Testis (tissue), 3 donors: ENCODE measurements around the gene CTDSPL. TPM values are rescaled to one million over a fixed set of nuclear protein-coding genes. Genes with fewer than 3 reads are reported as not detected.

ENCODE experiments used
- DNase-seq: peaks from one replicate; pipeline ENCODE4 v3.0.0-alpha.2; 2019
- H3K27ac ChIP-seq, 2 donors: fragments of 200-600 bp; sonication (generic); one replicate each; pipeline ENCODE4 v1.5.1; 2019
- H3K27me3 ChIP-seq: fragments of 200-600 bp; sonication (generic); one replicate; pipeline ENCODE4 v1.5.1; 2019
- H3K36me3 ChIP-seq: fragments of 200-600 bp; sonication (generic); one replicate; pipeline ENCODE4 v1.5.1; 2017; ENCODE audit warnings: low read depth; ENCODE audit errors: missing control alignments
- H3K4me1 ChIP-seq: fragments of 200-600 bp; sonication (generic); one replicate; pipeline ENCODE4 v1.5.1; 2019
- H3K4me3 ChIP-seq, 2 donors: fragments of 200-600 bp; sonication (generic); one replicate each; pipeline ENCODE4 v1.5.1; 2017 to 2019
- H3K9me3 ChIP-seq: fragments of 200-600 bp; sonication (generic); one replicate; pipeline ENCODE4 v1.5.1; 2017
- POLR2A ChIP-seq: fragments of 450-650 bp; IDR thresholded peaks from one replicate; pipeline ENCODE4 v1.6.1; 2017; ENCODE audit warnings: antibody characterized with exemption, mild to moderate bottlenecking, moderate library complexity
- WGBS, 2 donors: methylation state at CpG; one replicate each; pipeline ENCODE4 v1.1.5; 2018; 5-methylcytosine and 5-hydroxymethylcytosine counted together
- intact Hi-C: fragments of 100-400 bp; cut with DNase I; formaldehyde crosslinking; loops from one replicate; pipeline ENCODE4 v1.15.1; 2023; ENCODE audit warnings: low total_unique reads
- polyA plus RNA-seq: library from polyadenylated mRNA; stranded (reverse); fragments of 350-450 nt; fragmentation: Illumina TruSeq; extraction: RNeasy Lipid Tissue Mini Kit (QIAGEN cat#74804); gene quantifications from one replicate; pipeline ENCODE4 v1.2.3, GENCODE V29; 2014; ENCODE audit warnings: low read depth, low replicate concordance; ENCODE audit not compliant: insufficient read depth
- total RNA-seq, 2 donors: library from RNA; depleted of rRNA; stranded (reverse); fragments of >200 nt; gene quantifications; one replicate each; pipeline ENCODE4 v1.2.3, GENCODE V29; 2016
- TF ChIP-seq, protein P1 (sequence below), 3 experiments: fragments of 450-650 bp in 2 of 3; fragments of 200-600 bp in 1 of 3; sonication (generic) in 1 of 3; IDR thresholded peaks; one replicate each; pipeline ENCODE4 v1.5.1; 2016 to 2019; ENCODE audit warnings: antibody characterized with exemption in 3 of 3, mild to moderate bottlenecking in 2 of 3, moderate library complexity in 1 of 3

CTDSPL gene
- total and polyA plus RNA-seq, 3 donors from 2014 or later: 24.4 to 43.0 (median 32.4) TPM

DNA sequence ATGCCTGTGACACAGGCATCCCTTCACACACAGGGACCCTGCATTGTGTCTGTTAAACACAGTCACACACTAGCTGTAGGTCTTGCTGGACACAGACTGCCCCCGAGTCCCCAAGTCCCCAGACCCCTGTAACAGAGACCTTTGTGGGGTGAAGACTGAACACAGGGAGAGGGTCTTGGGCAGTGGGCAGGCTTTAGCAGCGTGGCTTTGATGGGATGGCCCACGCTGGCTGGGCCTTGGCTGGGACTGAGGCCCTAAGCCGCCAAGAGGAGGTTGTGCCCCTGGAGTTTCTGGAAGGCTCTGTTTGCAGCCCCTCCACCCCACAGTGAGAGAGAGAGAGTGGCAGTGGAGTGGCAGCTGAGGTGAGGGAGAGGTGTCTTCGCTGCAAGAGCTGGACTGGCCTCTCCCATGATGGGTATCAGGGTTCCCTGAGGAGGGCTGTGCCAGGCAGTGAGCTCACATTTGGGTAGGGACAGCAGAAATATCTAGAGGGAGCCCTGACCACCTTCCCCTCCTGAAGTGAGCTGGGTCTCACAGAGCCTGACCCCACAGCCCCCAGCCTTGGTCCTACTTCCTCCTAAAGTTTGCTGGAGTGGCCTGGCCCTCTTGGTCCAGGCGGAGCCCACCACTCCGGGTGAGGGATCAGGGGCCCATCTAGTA, 128.3 kb downstream of the CTDSPL start:
- no peak overlapping the region for H3K27ac ChIP-seq
- DNase-seq: peak; percentile 4
- 83 to 97% methylated on average over 4 to 7 of the region's 7 CpGs for WGBS, 2 donors
- H3K9me3 ChIP-seq: no peaks in the 10 kb centered on the region
- intact Hi-C loops: no loop called here
- H3K36me3 ChIP-seq: no peaks in the 10 kb centered on the region
- no peaks in the 10 kb centered on the region for H3K27me3 ChIP-seq
- H3K4me3 ChIP-seq: no peak overlapping the region
- peaks cover 14% of the 10 kb centered on the region for H3K4me1 ChIP-seq
- TF ChIP-seq, protein P1, sequence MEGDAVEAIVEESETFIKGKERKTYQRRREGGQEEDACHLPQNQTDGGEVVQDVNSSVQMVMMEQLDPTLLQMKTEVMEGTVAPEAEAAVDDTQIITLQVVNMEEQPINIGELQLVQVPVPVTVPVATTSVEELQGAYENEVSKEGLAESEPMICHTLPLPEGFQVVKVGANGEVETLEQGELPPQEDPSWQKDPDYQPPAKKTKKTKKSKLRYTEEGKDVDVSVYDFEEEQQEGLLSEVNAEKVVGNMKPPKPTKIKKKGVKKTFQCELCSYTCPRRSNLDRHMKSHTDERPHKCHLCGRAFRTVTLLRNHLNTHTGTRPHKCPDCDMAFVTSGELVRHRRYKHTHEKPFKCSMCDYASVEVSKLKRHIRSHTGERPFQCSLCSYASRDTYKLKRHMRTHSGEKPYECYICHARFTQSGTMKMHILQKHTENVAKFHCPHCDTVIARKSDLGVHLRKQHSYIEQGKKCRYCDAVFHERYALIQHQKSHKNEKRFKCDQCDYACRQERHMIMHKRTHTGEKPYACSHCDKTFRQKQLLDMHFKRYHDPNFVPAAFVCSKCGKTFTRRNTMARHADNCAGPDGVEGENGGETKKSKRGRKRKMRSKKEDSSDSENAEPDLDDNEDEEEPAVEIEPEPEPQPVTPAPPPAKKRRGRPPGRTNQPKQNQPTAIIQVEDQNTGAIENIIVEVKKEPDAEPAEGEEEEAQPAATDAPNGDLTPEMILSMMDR (IDR thresholded peaks at IDR 0.05): no peak
- TF ChIP-seq POLR2A: no peak

DNA sequence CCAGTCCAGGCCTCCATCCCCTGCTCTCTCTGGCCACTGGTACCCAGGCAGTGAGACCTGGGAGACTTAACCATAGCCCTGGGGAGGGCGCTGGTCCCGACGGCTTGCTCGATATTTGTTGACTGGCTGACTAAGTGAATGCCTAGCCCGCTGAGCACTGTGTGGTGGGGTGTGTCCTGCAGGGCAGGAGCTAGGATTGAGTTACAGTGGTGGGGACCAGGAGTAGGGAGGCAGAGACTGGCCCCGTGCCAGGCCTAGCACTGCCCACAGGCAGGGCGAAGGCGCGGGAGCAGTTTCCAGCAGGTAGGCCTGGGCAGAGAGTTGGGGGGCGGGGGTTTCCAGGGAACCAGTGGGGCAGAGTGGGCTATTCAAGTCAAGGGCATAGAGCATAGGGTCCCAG, 128.8 kb downstream of the CTDSPL start, which contains the start of gene VILL:
Gene VILL (plus strand): TSS at position 260 of the 400 bp plus-strand sequence. CDS start 2,887 bp downstream, outside the sequence.
- 87 to 100% methylated on average over 1 to 10 of the region's 10 CpGs for WGBS, 2 donors
- intact Hi-C loops: no loop called here
- no peak for DNase-seq
- Histone ChIP-seq H3K27ac (no peak within 1 kb of the TSS), H3K4me3 (no peak within 1 kb of the TSS), H3K4me1 (peaks cover 14% of the 10 kb centered on the region), H3K9me3 (no peaks in the 10 kb centered on the region), H3K36me3 (no peaks in the 10 kb centered on the region), H3K27me3 (no peaks in the 10 kb centered on the region)
- no peak for TF ChIP-seq POLR2A
- TF ChIP-seq, protein P1 (IDR thresholded peaks at IDR 0.05): no peak

DNA sequence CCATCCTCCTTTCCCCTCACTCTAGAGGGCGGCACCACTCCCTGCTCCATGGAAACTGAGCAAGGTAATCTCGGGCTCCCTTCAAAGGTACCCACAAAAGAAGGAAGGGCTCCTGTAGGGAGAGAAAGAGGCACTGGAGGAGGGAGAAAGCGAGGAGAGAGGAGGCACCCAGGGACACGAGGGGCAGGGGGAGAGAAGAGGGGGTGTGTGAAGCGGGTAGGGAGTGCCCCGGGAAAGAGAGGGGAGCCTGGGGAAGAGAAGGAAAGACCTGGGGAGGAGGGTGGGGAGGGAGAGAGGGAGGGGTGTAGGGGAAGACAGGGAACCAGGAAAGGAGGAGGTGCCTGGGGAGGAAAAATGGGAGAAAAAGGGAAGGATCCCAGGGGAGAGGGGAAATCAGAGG, 129.4 kb downstream of the CTDSPL start:
- TF ChIP-seq, protein P1 (IDR thresholded peaks at IDR 0.05): no peak
- no peak for TF ChIP-seq POLR2A

DNA sequence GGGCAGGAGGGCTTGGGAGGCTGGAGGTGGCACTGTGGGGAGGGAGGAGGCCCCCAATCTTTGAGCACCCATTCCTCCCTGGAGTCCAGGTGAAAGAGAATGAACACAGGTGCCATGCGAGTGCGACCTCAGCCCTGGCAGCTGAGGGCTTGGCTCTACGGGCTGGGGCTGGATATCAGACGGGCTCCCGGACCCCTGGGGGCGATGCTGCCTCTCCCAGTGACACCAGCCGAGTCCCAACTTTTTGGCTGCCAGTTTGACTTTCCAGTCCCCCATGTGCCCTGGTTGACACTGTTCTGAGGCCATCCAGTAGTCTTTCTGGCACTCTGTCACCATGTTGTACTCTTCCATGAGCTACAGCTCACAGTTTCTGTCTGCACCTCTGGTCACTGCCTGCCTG, 130.1 kb downstream of the CTDSPL start:
- Histone ChIP-seq H3K9me3 (no peaks in the 10 kb centered on the region), H3K36me3 (no peaks in the 10 kb centered on the region), H3K4me1 (peaks cover 14% of the 10 kb centered on the region), H3K27me3 (no peaks in the 10 kb centered on the region), H3K27ac (no peak overlapping the region), H3K4me3 (no peak overlapping the region)
- WGBS, 2 donors: 92 to 93% methylated on average over 7 of the region's 7 CpGs
- TF ChIP-seq, protein P1 (IDR thresholded peaks at IDR 0.05): no peak
- DNase-seq: no peak
- intact Hi-C loops: no loop called here

More for the DNA sequence above, 129.4 kb downstream of the CTDSPL start:
- H3K27ac ChIP-seq: no peak overlapping the region
- intact Hi-C loops: no loop called here
- no peak overlapping the region for H3K4me3 ChIP-seq
- no peaks in the 10 kb centered on the region for H3K9me3 ChIP-seq
- no peaks in the 10 kb centered on the region for H3K27me3 ChIP-seq
- peaks cover 14% of the 10 kb centered on the region for H3K4me1 ChIP-seq
- 64 to 73% methylated on average over 6 of the region's 6 CpGs for WGBS, 2 donors
- no peak for DNase-seq
- H3K36me3 ChIP-seq: no peaks in the 10 kb centered on the region
